NCI-H446 (cell line): ENCODE results near the gene CDKAL1.
"Not testable (repeated sequence)": the region's sequence is repeated elsewhere in the genome, so short reads cannot be mapped to it uniquely, and the experiment has no call there.

Experiments
- DNase-seq, 2 experiments: peaks; one replicate each; lab custom pipeline; 2025; lab: John Stamatoyannopoulos, UW

The CDKAL1 gene

DNA sequence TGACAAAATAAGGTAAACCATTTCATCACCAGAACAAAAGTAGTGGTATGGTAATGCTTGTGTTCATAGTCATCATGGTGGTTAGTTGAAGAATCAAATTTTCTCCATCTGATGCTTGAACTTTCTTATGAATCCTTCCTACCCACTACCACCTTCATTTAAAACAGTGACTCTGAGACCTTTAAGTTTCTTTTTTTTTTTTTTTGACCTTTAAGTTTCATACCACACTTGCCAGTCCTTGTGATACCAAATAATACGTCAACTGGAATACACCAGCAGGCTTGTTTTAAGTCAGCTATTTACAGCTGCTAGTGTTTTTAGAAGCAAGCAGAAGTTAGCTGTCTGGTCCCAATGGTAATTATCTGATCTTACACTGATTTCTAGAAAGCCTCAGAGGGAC, 645.9 kb downstream of the CDKAL1 start:
- DNase-seq, result no peak

DNA sequence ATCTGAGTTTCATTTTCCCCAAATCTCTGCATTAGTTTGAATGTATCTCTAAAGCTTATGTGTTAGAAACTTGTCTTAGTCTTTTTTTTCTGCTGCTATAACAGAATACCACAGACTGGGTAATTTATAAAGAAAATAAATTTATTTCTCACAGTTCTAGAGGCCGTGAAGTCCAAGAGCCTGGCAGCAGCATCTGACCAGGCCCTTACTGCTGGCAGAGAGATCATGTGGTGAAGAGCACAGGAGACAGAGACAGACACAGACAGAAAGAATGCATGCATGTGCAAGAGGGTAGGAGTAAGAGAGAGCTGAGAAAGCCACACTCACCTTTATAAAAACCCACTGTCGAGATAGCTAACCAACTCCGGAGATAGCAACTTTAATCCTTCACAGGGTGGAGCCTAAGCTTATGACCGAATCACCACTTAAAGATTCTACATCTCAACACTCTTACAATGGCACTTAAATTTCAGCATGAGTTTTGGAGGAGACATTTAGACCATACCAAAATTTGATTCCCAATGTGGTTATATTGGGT, 646.6 kb downstream of the CDKAL1 start:
- no peak for DNase-seq

DNA sequence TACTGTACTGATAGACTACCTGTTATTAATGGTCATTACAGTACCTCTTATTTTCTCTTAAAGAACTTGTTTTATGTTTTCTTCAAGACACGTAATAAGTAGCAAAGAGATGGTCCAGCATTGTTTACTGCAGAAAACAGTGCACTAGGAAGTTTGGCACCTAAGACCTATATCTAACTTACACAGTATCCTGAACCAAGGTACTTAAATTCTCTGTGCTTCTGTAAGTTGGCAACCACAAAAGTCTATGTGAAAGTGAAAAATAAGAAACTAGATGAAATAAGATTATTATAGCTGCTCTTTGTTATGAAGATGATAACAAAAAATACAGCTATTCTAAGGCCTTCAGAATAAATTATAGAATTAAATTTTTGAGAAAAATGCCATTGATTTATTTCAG, 647.6 kb downstream of the CDKAL1 start:
- DNase-seq, result no peak

DNA sequence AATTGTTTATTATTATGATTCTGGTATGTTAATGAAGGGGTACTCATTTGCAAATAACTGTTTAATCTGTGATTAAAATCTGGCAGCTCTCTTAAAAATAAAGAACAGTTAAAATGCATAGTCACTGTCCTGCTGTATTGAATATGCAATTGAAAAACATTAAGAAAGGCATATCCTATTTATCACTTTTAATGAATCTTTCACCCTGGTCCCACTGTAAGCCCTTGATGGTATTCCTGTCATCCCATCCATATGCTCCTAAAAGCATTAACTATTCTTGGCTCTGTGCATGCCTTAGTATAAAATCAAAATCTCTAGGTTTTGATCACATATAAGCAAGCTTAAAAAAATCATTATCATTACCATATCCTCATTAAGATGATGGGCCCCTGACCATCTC, 648.3 kb downstream of the CDKAL1 start:
- no peak for DNase-seq

DNA sequence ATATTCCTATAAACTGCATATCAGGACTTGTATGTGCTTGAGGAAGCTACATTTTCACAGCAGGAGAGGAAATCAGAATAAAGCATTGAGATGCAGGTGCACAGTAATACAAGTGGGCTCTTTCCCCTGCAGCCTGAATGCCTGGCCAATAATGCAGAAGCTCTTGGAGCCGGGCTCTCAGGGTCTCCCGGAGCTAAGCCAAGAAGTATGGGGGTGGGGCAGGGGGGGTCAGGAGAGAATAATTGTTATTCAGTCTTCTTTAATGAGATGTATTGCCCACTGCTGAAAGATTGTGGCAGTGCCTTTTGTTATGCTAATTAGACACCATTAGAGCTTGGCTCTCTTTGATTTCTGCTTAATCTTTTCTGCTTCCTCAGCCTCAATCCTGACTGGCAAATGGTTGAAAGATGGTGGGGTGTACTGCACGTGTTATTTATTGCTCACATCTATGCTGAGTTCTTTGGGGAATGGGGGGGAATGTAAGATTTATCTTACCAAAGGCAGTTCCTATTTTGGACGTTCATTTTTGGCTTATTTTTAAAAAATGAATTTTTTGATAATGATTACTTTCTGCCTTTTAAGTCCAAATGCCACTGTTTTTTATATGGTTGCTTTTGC, 651.7 kb downstream of the CDKAL1 start:
- peak in 1 of 2 experiments; percentile 60 for DNase-seq

DNA sequence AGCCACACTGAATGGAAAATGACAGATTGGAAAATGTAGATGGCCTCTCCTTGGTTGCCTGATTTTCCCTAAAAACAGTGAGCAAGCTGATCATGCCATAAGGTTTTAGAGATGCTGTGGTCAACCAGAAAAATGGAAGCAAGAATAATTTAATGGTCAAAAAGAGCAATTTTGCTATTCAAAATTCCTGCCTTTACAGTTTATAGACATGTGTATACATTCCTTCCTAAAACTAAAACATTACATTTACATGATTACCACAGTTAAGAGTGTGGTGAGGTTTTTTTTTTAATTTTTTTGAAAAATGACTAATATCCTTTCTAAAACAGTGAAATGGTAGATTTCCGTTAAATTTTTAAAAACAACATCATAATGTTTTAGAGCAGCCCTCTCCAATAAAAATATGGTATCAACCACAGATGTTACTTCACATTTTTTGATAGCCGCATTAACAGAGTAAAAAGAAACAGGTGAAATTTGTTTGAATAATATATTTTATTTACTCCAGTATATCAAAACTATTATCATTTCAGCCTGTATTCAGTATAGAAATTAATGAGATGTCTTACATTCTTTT, 652.3 kb downstream of the CDKAL1 start:
- no peak for DNase-seq

DNA sequence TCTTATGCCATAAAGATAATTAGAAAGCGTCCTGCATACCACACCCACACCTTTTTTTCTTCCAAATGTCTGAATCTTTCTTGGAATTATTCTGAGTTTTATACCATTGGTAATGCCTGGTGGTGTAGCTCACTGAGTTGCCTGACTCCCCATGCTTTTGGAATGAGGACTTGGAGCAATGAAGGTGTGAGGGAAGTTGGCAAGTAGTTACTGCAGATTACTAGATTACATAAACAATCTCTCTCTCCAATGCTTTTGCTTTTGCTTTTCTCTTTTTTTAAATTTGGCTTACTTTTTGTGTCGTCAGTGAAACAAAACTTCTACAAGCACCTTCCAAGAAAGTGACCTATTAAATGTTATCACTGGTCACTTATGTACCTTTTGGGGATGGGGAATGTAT, 653.2 kb downstream of the CDKAL1 start:
- DNase-seq, result no peak

DNA sequence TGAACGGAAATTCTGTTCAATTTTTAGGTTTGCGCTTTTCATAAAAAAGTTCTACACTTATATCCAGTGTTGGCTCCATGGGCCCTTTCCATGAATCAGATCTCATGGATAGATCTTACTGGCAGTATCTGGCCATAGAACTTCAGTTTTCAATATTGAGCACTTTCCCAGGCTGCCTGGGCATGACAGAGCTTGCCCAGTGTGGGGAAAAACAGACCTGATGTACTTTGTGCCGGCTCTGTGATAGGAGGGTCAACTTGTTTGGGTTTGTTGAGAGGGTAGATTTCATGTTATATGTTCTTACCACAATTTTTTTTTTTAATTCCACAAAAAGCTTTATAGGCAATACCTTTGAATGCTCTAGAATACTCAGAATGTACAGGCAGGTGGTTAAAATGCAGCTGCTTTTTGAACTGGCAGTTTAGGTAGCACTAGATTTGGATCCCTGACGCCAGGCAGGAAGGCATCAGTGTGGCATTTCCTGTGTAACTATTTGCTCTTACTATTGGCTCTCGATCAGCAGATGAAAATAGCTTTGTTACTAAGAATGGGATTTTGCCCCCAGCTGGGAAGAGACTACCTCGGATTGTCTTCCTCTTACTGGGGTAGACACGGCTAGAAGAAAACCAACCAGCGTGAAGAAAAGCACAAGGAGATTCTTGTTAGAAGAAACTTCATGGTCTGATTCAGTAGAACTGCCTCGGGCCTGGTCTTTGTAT, 654.4 kb downstream of the CDKAL1 start:
- peak; percentile 41 to 66 for DNase-seq

DNA sequence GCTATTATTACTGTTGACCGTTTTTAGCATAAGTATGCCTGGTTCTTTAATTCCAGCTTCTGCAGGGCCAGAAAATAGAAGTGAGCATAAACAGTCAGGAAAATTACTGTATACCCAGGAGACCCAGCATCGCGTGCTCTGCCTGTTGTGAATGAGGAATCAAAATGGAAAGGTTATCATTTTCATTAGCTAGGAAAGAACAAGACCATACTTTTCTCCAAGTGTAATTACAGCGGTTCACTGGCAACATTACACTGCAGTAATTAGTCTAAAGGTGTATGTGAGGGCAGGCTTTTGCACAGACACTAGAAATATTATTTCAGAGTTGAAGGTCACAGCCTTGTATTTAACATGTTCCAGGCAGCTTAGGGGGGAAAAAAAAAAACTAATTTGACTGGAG, 655.5 kb downstream of the CDKAL1 start:
- DNase-seq, result no peak

DNA sequence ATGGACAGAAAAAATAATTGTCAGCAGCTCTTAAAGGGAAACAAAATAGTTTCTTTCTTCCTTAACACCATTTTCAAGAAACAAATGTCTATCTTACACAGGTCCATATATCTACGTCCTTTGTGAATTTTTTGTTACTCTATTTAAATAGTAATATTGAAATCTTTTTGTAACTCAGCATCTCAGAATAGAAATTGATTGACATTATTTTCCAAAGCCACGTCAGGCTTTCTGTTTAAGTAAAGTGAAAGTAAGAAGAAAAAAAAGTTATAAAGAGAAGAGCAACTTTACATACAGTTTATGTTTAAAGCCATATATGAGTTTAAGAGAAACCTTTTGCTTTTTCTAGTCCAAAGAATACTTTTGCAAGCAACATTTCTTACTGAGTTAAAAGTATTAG, 656.4 kb downstream of the CDKAL1 start:
- no peak for DNase-seq

DNA sequence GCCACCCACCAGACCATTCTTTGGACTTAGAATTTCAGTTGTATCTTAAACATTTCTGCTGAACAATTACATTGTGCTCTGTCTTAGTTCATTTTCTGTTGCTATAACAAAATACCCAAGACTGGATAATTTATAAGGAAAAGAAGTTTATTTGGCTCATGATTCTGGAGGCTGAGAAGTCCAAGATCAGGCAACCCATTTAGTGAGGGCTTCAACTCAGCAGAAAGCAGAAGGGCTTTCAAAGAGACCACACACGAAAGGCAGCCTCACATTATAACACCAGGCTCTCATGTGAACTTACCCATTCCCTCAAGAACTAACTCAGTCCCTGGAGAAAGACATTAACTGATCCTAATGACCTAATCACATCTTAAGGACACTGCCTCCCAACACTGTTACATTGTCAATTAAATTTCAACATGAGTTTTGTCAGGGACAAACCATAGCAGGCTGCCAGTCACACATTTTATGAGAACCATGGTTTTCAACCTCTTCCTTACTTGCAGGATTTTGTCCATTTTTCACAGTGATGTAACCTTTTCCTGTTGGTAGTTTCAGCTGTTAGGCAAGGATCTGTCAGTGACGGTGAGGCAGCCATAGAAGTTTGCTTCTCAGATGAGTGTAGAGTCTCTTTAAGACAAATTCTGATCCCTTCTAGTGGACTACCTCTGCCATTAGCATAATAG, 659.7 kb downstream of the CDKAL1 start:
- DNase-seq, result no peak

DNA sequence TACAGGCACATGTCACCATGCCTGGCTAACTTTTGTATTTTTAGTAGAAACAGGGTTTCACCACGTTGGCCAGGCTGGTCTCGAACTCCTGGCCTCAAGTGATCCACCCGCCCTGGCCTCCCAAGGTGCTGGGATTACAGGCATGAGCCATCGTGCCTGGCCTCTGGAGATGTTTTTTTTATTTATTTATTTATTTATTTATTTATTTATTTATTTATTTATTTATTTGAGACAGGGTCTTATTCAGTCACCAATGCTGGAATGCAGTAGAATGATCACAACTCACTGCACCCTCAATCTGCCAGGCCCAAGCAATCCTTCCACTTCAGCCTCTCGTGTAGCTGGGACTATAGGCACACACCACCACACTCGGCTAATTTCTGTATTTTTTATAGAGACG, 661.0 kb downstream of the CDKAL1 start:
- DNase-seq, result not testable (repeated sequence)

DNA sequence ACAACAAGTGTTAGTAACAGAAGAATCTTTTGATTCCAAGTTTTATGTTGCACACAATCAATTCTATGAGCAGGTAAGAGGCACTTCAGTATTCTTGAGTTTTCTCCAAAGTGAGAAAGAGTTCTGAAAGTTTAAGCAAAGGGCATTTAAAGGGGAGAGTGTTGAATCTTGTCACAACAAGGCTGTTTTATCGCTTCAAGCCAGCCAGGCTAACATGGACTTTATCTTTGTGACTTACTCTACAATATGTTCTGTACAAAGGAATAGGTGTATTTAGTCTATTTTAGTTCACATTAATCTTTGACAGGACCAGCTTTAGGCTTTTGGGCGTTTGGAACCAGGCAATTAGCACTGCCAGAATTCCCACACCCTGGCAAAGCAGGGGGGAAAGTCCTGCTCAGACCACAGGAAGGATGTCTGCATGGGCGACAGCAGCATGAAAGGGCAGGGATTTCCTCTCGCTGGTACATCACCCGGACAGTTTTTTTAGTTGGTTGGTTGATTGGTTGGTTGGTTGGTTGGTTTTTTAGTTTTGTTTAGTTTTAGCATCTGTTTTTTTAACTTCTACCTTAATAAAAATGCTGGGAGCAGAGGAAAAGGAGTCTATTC, 663.9 kb downstream of the CDKAL1 start:
- no peak for DNase-seq

DNA sequence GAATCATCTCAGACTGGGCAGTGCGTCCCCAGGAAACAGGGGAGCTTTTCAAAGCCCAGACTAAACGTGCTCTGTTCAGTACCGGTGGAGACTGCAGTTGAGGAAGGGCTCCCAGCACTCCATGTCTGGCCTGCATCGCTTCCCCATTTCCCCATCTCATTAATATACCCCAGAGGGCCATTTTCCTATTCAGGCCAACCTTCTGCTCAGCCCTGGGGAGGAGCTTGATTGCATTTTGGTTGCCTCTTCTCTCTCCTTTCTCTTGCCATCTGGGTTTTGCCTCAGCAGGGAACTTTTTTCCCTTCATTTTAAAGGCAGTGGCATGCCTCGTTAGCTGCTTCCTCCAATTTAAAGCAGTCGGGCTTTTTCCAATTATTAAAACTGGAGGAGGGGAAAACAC, 665.0 kb downstream of the CDKAL1 start:
- peak; percentile 67 to 81 for DNase-seq

DNA sequence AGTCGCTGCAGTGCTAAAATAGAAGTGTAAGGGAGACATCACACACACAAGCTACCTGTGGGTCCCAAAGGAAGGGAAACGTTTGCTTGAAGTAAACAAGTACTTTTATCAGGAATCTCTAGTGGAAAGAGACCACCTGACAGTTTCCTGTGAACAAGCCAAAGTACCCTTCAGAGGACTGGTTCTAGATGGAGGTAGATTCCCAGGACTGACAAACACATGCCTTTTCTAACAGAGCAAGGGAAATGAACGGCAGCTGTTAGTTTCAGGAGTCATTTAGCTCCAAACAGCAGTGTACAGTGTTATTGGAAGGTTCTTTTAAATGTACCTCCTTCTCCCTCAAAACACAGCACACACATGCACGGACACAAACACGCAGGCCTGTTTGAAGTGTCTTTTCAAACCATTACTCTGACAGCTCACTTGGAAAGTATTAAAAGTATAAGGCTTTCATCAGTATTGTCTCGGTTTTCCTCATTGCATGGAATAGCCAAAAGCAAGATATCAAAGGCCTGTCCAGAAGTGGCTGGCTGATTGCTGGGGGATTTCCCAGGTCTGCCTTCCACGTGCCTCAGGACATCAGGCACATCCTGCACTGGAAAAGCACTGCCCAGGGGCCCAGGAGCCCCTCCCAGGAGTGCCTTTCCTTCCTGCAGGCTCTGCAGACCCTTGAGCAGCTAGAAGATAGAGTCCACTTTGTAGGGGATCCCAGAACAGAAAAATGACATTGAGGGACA, 666.0 kb downstream of the CDKAL1 start:
- no peak for DNase-seq

DNA sequence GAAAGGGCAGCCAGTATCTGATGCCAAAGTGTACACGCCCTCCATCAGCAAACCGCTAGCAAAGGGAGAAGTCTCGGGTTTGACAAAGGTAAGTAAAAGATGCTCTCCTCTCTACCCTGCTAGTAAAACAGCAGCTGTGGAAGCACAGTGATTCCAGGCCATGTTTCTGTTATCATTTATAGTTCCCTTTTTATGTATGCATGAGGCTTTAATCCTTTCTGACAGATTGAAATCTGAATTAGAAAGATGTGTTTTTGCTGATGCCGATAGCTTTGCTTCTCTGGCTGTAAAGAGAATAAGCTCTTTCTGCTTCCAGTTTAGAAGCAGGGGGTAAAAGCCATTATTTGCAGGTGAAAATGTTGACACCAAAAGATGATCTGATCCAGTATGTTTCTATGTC, 666.9 kb downstream of the CDKAL1 start:
- DNase-seq, result no peak

DNA sequence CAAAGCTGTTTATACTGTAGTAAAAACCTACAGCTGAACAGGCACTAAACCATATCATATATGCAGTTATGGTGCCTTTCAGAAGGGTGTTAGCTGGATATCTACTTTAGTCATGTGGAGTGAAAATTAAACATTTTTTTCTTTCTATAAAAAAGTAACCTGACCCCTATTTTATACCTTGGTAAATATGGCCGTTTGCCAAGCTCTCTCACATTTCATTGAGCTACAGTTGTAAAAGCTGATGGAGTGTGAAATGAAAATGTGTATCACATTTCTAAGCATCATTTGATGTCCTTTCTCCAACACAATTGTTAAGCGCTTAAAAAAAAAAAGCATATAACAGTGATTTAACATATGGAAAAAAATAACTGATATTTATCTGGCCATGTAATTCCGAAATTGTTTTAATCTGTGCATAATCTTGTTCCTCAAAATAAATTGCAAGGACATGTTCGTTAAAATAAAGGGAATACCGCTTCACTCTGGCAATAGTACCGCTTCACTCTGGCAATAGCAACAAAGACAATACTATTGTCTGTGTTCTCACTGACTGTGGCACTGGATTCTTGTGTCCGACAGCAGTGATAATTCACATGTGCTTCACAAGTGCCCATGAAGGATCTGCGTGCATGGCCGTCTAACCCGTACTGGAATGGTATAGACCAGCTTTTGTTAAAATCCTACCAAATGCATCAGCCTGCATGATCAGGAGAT, 667.5 kb downstream of the CDKAL1 start:
- peak in 1 of 2 experiments; percentile 16 for DNase-seq

DNA sequence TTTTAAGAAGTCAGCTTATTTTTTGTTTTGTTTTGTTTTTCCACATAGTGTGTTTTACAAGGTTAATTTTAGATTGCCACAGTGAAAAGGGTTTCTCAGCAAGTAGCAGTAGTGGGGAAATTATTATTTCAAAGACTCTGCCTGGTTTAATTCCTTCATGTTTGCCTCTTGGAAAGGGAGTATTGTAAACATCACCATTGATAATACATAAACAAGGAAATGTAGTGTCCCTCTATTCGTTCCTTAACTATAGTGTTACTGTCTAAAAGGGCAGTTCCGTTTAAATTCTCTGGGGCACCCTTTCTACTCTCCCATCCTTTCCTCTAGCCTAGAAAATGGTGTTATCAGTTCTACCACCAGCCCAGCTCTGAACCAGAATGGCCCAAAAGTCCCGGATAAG, 668.3 kb downstream of the CDKAL1 start:
- no peak for DNase-seq

DNA sequence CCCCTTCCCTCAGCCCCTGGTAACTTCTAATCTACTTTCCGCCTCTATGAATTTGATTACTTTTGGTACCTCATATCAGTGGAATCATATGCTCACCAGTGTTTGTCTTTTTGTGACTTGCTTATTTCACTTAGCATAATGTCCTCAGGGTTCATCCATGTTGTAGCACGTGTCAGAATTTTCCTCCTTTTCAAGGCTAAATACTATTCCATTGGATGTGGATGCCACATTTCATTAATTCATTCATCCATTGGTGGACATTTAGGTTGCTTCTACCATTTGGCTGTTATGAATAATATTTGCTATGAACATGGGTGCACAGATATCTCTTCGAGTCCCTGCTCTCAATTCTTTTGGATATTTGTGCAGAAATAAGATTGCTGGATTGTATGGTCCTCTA, 670.7 kb downstream of the CDKAL1 start:
- no peak for DNase-seq

DNA sequence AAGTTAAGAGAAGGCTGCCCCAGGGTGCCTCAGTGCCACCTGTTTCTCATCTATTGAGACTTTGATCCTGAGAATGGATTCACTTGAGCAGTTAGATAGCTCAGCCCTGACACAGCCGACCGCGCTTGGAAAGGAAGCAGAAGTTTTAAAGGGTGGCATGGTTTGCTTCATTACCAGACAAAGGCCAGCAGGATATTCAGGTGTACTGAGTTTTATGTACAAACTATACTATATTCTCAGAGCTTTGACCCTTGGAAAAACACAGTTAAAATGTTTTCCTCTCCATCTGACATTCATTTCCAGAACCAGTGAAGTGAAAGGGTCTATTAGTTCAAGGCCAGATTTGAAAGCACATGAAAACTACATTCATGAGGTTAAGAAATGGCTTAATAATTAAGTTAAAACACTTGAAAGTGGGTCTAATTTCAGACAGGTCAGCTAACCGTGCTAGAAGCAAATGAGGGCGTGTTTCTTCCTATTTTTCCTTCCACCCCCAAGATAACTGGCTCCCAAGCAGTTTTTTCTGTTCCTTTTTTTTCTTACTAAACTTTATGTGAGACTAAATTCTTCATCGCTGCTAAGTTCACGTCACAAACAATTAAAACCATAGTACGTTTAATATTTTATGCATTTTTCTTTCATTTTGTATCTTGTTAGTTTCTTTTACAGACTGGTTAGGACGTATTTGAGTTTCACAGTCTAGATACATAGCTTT, 674.0 kb downstream of the CDKAL1 start:
- DNase-seq, result no peak
